ENCODE data around the gene ENTPD3. TPM values are rescaled to one million over a fixed set of nuclear protein-coding genes. Genes with fewer than 3 reads are reported as not detected.

The ENTPD3 gene
- total RNA-seq, 1 experiment from 2014 or later = not detected

DNA sequence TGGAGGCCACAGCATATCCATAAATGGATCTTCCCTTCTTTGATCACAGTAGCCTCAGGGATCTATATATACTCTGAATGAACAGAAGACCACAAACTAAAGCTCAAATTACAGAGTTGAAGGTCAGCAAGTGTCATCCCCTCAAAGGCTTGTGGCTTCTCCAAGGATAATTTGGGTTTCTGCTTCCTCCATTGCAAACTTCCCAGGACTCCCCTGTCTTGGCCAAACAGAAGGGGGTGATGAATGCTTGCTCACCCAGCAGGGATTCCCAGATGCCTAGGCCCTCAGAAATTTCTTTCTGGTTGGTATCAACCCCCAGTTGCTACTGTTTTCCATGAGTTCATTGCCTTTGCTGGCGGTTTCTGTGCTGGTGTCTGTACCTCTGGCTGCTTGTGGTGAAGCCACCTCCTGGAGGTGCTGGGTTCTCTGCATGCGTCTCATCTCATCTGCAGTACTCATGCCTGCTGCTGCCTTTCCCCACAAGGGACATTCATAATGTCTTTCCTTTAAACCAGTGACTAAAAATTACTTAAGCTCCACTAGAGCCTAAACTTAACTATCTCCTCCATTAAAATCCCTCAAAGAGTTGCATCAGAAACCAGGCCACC lies 17.7 kb downstream of the ENTPD3 start:
- DNase-seq = no peak
- no peaks in the 10 kb centered on the region for H3K9me3 ChIP-seq
- no peaks in the 10 kb centered on the region; the same call in 1 of the 2 replicates for H3K27me3 ChIP-seq (replicated peaks; ENCODE audit: control insufficient read depth, insufficient read depth, low read length)
- no peaks in the 10 kb centered on the region for H3K4me1 Mint-ChIP-seq (ENCODE audit: low read depth, unreplicated experiment)
- ChIA-PET CTCF (no interaction called here), POLR2A (no interaction called here)
- no peaks in the 10 kb centered on the region for H3K4me1 ChIP-seq
- H3K9me3 Mint-ChIP-seq (ENCODE audit: unreplicated experiment) = no peaks in the 10 kb centered on the region
- H3K27ac Mint-ChIP-seq (ENCODE audit: unreplicated experiment) = no peak overlapping the region
- TF ChIP-seq, protein P1, sequence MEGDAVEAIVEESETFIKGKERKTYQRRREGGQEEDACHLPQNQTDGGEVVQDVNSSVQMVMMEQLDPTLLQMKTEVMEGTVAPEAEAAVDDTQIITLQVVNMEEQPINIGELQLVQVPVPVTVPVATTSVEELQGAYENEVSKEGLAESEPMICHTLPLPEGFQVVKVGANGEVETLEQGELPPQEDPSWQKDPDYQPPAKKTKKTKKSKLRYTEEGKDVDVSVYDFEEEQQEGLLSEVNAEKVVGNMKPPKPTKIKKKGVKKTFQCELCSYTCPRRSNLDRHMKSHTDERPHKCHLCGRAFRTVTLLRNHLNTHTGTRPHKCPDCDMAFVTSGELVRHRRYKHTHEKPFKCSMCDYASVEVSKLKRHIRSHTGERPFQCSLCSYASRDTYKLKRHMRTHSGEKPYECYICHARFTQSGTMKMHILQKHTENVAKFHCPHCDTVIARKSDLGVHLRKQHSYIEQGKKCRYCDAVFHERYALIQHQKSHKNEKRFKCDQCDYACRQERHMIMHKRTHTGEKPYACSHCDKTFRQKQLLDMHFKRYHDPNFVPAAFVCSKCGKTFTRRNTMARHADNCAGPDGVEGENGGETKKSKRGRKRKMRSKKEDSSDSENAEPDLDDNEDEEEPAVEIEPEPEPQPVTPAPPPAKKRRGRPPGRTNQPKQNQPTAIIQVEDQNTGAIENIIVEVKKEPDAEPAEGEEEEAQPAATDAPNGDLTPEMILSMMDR (IDR thresholded peaks at IDR 0.05; ENCODE audit: insufficient read depth in 1 of 2, low read depth in 1 of 2, low read length in 1 of 2, severe bottlenecking in 1 of 2, unreplicated experiment in 1 of 2) = no peak
- no TSS peak for BruUV-seq (replicated peaks)
- no peak overlapping the region for H3K4me3 ChIP-seq (ENCODE audit: low read depth, low read length)
- no peaks in the 10 kb centered on the region for H3K36me3 Mint-ChIP-seq (ENCODE audit: insufficient read depth, unreplicated experiment)
- no peak overlapping the region for H3K4me3 Mint-ChIP-seq (ENCODE audit: unreplicated experiment)
- intact Hi-C loops (cut with micrococcal nuclease; ENCODE audit: unreplicated experiment) = no loop called here
- no peaks in the 10 kb centered on the region for H3K36me3 ChIP-seq (ENCODE audit: control insufficient read depth, insufficient read depth, low read length)
- H3K27me3 Mint-ChIP-seq (ENCODE audit: insufficient read depth, unreplicated experiment) = peaks cover 10% of the 10 kb centered on the region

DNA sequence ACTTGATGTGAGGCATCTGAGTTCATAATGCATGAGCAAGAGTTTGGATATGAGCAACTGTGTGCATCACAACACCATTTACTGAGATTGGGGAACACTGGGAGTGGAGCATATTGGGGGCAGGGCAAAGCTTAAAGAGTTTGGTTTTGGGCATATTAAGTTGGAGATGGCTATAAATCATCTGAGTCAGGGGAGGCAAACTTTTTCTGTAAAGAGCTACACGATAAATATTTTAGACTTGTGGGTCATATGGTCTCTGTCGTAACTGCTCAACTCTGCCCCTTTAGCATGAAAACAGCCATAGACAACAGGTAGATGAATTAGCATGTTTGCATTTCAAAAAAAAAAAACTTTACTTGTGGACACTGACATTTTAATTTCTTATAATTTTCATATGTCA lies 20.0 kb downstream of the ENTPD3 start:
- H3K27ac Mint-ChIP-seq (ENCODE audit: unreplicated experiment) = no peak overlapping the region
- no peak overlapping the region for H3K4me3 Mint-ChIP-seq (ENCODE audit: unreplicated experiment)
- ChIA-PET CTCF (no interaction called here), POLR2A (no interaction called here)
- H3K9me3 Mint-ChIP-seq (ENCODE audit: unreplicated experiment) = no peaks in the 10 kb centered on the region
- H3K4me1 ChIP-seq = no peaks in the 10 kb centered on the region
- no peak overlapping the region for H3K4me3 ChIP-seq (ENCODE audit: low read depth, low read length)
- no peaks in the 10 kb centered on the region for H3K4me1 Mint-ChIP-seq (ENCODE audit: low read depth, unreplicated experiment)
- BruUV-seq (replicated peaks) = no TSS peak
- no peaks in the 10 kb centered on the region for H3K36me3 Mint-ChIP-seq (ENCODE audit: insufficient read depth, unreplicated experiment)
- TF ChIP-seq, protein P1 (IDR thresholded peaks at IDR 0.05; ENCODE audit: insufficient read depth in 1 of 2, low read depth in 1 of 2, low read length in 1 of 2, severe bottlenecking in 1 of 2, unreplicated experiment in 1 of 2) = no peak
- H3K36me3 ChIP-seq (ENCODE audit: control insufficient read depth, insufficient read depth, low read length) = no peaks in the 10 kb centered on the region
- intact Hi-C loops (cut with micrococcal nuclease; ENCODE audit: unreplicated experiment) = no loop called here
- H3K27me3 Mint-ChIP-seq (ENCODE audit: insufficient read depth, unreplicated experiment) = peaks cover 12% of the 10 kb centered on the region
- no peak for DNase-seq
- no peaks in the 10 kb centered on the region for H3K9me3 ChIP-seq
- H3K27me3 ChIP-seq (replicated peaks; ENCODE audit: control insufficient read depth, insufficient read depth, low read length) = no peaks in the 10 kb centered on the region; the same call in 1 of the 2 replicates

DNA sequence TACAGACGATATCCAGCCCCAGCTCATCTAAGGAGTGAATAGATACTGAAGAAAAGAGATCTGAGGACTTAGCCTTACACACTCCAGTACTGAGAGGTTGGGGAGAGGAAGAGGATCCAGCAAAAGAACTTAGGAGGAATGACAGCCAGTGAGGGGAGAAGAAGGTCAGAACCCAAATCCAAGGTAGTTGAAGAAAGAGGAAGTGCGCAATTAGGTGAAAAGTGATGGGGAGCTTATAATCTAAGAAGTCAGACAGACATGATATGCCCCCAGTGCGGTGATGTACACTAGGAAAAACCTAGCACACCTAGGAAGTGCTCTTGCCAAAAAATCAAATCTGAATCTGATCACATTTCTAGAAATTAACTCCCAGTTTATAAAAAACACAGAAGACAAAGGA lies 20.6 kb downstream of the ENTPD3 start:
- no peak overlapping the region for H3K27ac Mint-ChIP-seq (ENCODE audit: unreplicated experiment)
- BruUV-seq (replicated peaks) = no TSS peak
- H3K4me1 Mint-ChIP-seq (ENCODE audit: low read depth, unreplicated experiment) = no peaks in the 10 kb centered on the region
- Histone ChIP-seq H3K4me1 (no peaks in the 10 kb centered on the region), H3K36me3 (ENCODE audit: control insufficient read depth, insufficient read depth, low read length) (no peaks in the 10 kb centered on the region), H3K9me3 (no peaks in the 10 kb centered on the region), H3K27me3 (replicated peaks; ENCODE audit: control insufficient read depth, insufficient read depth, low read length) (no peaks in the 10 kb centered on the region; the same call in 1 of the 2 replicates), H3K4me3 (ENCODE audit: low read depth, low read length) (no peak overlapping the region)
- CTCF ChIA-PET = no interaction called here
- no peaks in the 10 kb centered on the region for H3K9me3 Mint-ChIP-seq (ENCODE audit: unreplicated experiment)
- no peak overlapping the region for H3K4me3 Mint-ChIP-seq (ENCODE audit: unreplicated experiment)
- POLR2A ChIA-PET = no interaction called here
- intact Hi-C loops (cut with micrococcal nuclease; ENCODE audit: unreplicated experiment) = no loop called here
- peaks cover 10% of the 10 kb centered on the region for H3K27me3 Mint-ChIP-seq (ENCODE audit: insufficient read depth, unreplicated experiment)
- H3K36me3 Mint-ChIP-seq (ENCODE audit: insufficient read depth, unreplicated experiment) = no peaks in the 10 kb centered on the region
- TF ChIP-seq, protein P1 (IDR thresholded peaks at IDR 0.05; ENCODE audit: insufficient read depth in 1 of 2, low read depth in 1 of 2, low read length in 1 of 2, severe bottlenecking in 1 of 2, unreplicated experiment in 1 of 2) = no peak
- DNase-seq = no peak

Data from Caco-2 (cell line).